Activated CD4-positive, CD25-positive, alpha-beta regulatory T cell treated with anti-CD3 and anti-CD28 coated beads, Interleukin-2, amount 50 U/mL, for 24 hours (primary cell): ENCODE measurements around the gene KLF2.
"Not testable (repeated sequence)": the region's sequence is repeated elsewhere in the genome, so short reads cannot be mapped to it uniquely, and the experiment has no call there.

ENCODE experiments used
- ATAC-seq, 2 donors: fragments of 150-1000 bp; cut with Tn5 transposase; one replicate each; pipeline ENCODE4 v1.10.0; 2021; ENCODE audit warnings: mild to moderate bottlenecking in 1 of 2, moderate library complexity in 1 of 2

The KLF2 gene

GRCh38 chr19:16338470-16339360, 14.1 kb downstream of the KLF2 start:
- peak; percentile 51 to 67 for ATAC-seq

GRCh38 chr19:16339361-16339725, 14.7 kb downstream of the KLF2 start:
- ATAC-seq = peak in 1 of 2 donors; percentile 3

GRCh38 chr19:16340092-16340491, 15.5 kb downstream of the KLF2 start:
- ATAC-seq = no peak

- ATAC-seq = no peak
Measured at GRCh38 chr19:16340654-16341053, 16.0 kb downstream of the KLF2 start.

- peak; percentile 78 to 85 for ATAC-seq
Measured at GRCh38 chr19:16342002-16342715, 17.5 kb downstream of the KLF2 start.

- ATAC-seq = no peak
Measured at GRCh38 chr19:16343156-16343555, 18.5 kb downstream of the KLF2 start.

GRCh38 chr19:16345457-16345856, 20.8 kb downstream of the KLF2 start:
- ATAC-seq = no peak

GRCh38 chr19:16347099-16347498, 22.5 kb downstream of the KLF2 start:
- not testable (repeated sequence) for ATAC-seq

- no peak for ATAC-seq
Measured at GRCh38 chr19:16347706-16348105, 23.1 kb downstream of the KLF2 start.

GRCh38 chr19:16349551-16350152, 25.0 kb downstream of the KLF2 start:
- no peak for ATAC-seq

- ATAC-seq = peak; percentile 35 to 36
Measured at GRCh38 chr19:16351133-16351809, 26.6 kb downstream of the KLF2 start.

GRCh38 chr19:16355293-16356043, 30.8 kb downstream of the KLF2 start:
- ATAC-seq = peak; percentile 36 to 40

- ATAC-seq = no peak
Measured at GRCh38 chr19:16358456-16358855, 33.8 kb downstream of the KLF2 start.

- no peak for ATAC-seq
Measured at GRCh38 chr19:16359074-16359473, 34.4 kb downstream of the KLF2 start.

GRCh38 chr19:16359964-16360363, 35.3 kb downstream of the KLF2 start:
- ATAC-seq = peak; percentile 64 to 86

GRCh38 chr19:16360738-16361137, 36.1 kb downstream of the KLF2 start:
- no peak for ATAC-seq

GRCh38 chr19:16361254-16361653, 36.6 kb downstream of the KLF2 start:
- no peak for ATAC-seq

- ATAC-seq = no peak
Measured at GRCh38 chr19:16361926-16362325, 37.3 kb downstream of the KLF2 start.

- ATAC-seq = no peak
Measured at GRCh38 chr19:16363133-16363851, 38.7 kb downstream of the KLF2 start.

GRCh38 chr19:16363852-16364230, 39.2 kb downstream of the KLF2 start:
- ATAC-seq = no peak

GRCh38 chr19:16364231-16364865, 39.7 kb downstream of the KLF2 start:
- ATAC-seq = no peak
